H1 (cell line): ENCODE data around the gene NIPAL4. TPM values are rescaled to one million over a fixed set of nuclear protein-coding genes. Genes with fewer than 3 reads are reported as not detected.
A peak's percentile ranks its signal among the peaks of the same experiment; 100 is the strongest.

Source experiments
- CTCF ChIA-PET: fragments of 300-600 bp; sonication (Branson Sonifier 250); formaldehyde crosslinking; loops from one replicate; lab custom pipeline; 2021; ENCODE audit not compliant: partially characterized antibody; lab: Charles Lee
- POLR2A ChIA-PET: fragments of 300-600 bp; sonication (Branson Sonifier 250); formaldehyde crosslinking; loops from one replicate; lab custom pipeline; 2021; ENCODE audit warnings: inconsistent platforms; ENCODE audit not compliant: partially characterized antibody; lab: Charles Lee
- DNase-seq, 2 experiments: peaks; one replicate each; pipeline versions ENCODE4 v3.0.0 to v3.0.0-alpha.2; 2010 to 2022; ENCODE audit warnings: low spot score in 2 of 2, low read depth in 1 of 2, mixed read lengths in 1 of 2
- FAIRE-seq: peaks from 2 replicates; lab custom pipeline; 2011; peaks lifted over from hg19 to GRCh38; lab: Jason Lieb, UNC
- H2AFZ ChIP-seq: 2 replicates; pipeline ENCODE4 v1.8.1; 2012; ENCODE audit warnings: low read length, inconsistent platforms
- H2AK5ac ChIP-seq: 2 replicates; pipeline ENCODE4 v1.6.1; 2013; ENCODE audit warnings: low read depth, low read length
- H2BK120ac ChIP-seq: replicated peaks from 2 replicates; pipeline ENCODE3; 2013; ENCODE audit warnings: low read depth, low read length, inconsistent platforms
- H2BK12ac ChIP-seq: 2 replicates; pipeline ENCODE4 v1.6.1; 2013; ENCODE audit warnings: low read depth, low read length
- H2BK15ac ChIP-seq: 2 replicates; pipeline ENCODE4 v1.6.1; 2013; ENCODE audit warnings: low read length
- H2BK20ac ChIP-seq: 2 replicates; pipeline ENCODE4 v1.6.1; 2013; ENCODE audit warnings: low read length
- H2BK5ac ChIP-seq: 2 replicates; pipeline ENCODE4 v1.6.1; 2013; ENCODE audit warnings: low read depth, low read length
- H3K14ac ChIP-seq: 2 replicates; pipeline ENCODE4 v1.6.1; 2013; ENCODE audit warnings: inconsistent platforms; ENCODE audit not compliant: insufficient read length
- H3K18ac ChIP-seq: 2 replicates; pipeline ENCODE4 v1.6.1; 2013; ENCODE audit warnings: low read length; ENCODE audit errors: extremely low read depth
- H3K23ac ChIP-seq: 2 replicates; pipeline ENCODE4 v1.6.1; 2013; ENCODE audit warnings: inconsistent platforms; ENCODE audit not compliant: insufficient read length
- H3K23me2 ChIP-seq: 2 replicates; pipeline ENCODE4 v1.6.1; 2013; ENCODE audit warnings: low read depth, low read length
- H3K27ac ChIP-seq: 2 replicates; pipeline ENCODE4 v1.6.1; 2011; ENCODE audit warnings: low read depth, low read length, inconsistent platforms
- H3K27me3 ChIP-seq, 4 experiments: replicated peaks in 1 of 4; 1 replicate in 1 of 4; 2 replicates in 3 of 4; pipeline versions ENCODE4 v1.6.1 to v1.8.1; 2011 to 2013; ENCODE audit warnings: low read length in 3 of 4, mild to moderate bottlenecking in 3 of 4, inconsistent platforms in 2 of 4, mixed read lengths in 2 of 4, moderate library complexity in 1 of 4; ENCODE audit not compliant: control insufficient read depth in 3 of 4, insufficient read depth in 3 of 4; ENCODE audit errors: extremely low read depth in 1 of 4
- H3K36me3 ChIP-seq, 4 experiments: 2 replicates each; pipeline versions ENCODE4 v1.6.1 to v1.8.1; 2011 to 2013; ENCODE audit warnings: mild to moderate bottlenecking in 4 of 4, low read length in 3 of 4, moderate library complexity in 2 of 4, control low read depth in 1 of 4, inconsistent platforms in 1 of 4; ENCODE audit not compliant: insufficient read depth in 4 of 4, control insufficient read depth in 2 of 4
- H3K4ac ChIP-seq: replicated peaks from 2 replicates; pipeline ENCODE3; 2013; ENCODE audit warnings: low read length, low read depth, mixed read lengths, inconsistent platforms; ENCODE audit not compliant: insufficient read length
- H3K4me1 ChIP-seq, 4 experiments: replicated peaks in 1 of 4; 1 replicate in 1 of 4; 2 replicates in 3 of 4; pipeline versions ENCODE4 v1.6.1 to v1.8.1; 2011 to 2013; ENCODE audit warnings: low read length in 3 of 4, inconsistent platforms in 2 of 4, mixed read lengths in 1 of 4; ENCODE audit not compliant: insufficient read depth in 4 of 4, control insufficient read depth in 3 of 4
- H3K4me2 ChIP-seq, 2 experiments: 2 replicates each; pipeline versions ENCODE4 v1.6.1 to v1.8.1; 2011 to 2013; ENCODE audit warnings: low read depth in 2 of 2, low read length in 2 of 2, control low read depth in 1 of 2, inconsistent platforms in 1 of 2, mild to moderate bottlenecking in 1 of 2; ENCODE audit not compliant: insufficient read depth in 1 of 2
- H3K4me3 ChIP-seq, 4 experiments: fragments of 200-600, 300-600 bp in 1 of 4; sonication (generic), shearing (Covaris generic), sonication (Bioruptor Twin) in 1 of 4; 2 replicates each; pipeline versions ENCODE4 v1.5.1 to v1.8.1; 2011 to 2016; ENCODE audit warnings: low read length in 4 of 4, low read depth in 3 of 4, control low read depth in 2 of 4, inconsistent platforms in 2 of 4, mild to moderate bottlenecking in 2 of 4, mixed read lengths in 1 of 4, moderate library complexity in 1 of 4; ENCODE audit not compliant: insufficient read depth in 2 of 4; ENCODE audit errors: extremely low read depth in 1 of 4
- H3K56ac ChIP-seq: replicated peaks from 2 replicates; pipeline ENCODE3; 2013; ENCODE audit warnings: low read depth, mild to moderate bottlenecking, mixed read lengths, low read length, inconsistent platforms; ENCODE audit not compliant: insufficient read length
- H3K79me1 ChIP-seq: 2 replicates; pipeline ENCODE4 v1.6.1; 2013; ENCODE audit warnings: low read depth, low read length, control low read depth
- H3K79me2 ChIP-seq, 2 experiments: 2 replicates each; pipeline versions ENCODE4 v1.6.1 to v1.8.1; 2012 to 2013; ENCODE audit warnings: low read length in 2 of 2, mild to moderate bottlenecking in 2 of 2, inconsistent platforms in 1 of 2; ENCODE audit not compliant: insufficient read depth in 2 of 2, control insufficient read depth in 1 of 2
- H3K9ac ChIP-seq, 4 experiments: replicated peaks in 1 of 4; 1 replicate in 1 of 4; 2 replicates in 3 of 4; pipeline versions ENCODE4 v1.6.1 to v1.8.1; 2011 to 2013; ENCODE audit warnings: low read depth in 3 of 4, low read length in 3 of 4, control low read depth in 2 of 4, mild to moderate bottlenecking in 2 of 4, moderate library complexity in 2 of 4, inconsistent platforms in 1 of 4; ENCODE audit errors: extremely low read depth in 1 of 4
- H3K9me3 ChIP-seq, 2 experiments: 2 replicates each; pipeline versions ENCODE4 v1.6.1 to v1.8.1; 2012 to 2013; ENCODE audit warnings: mild to moderate bottlenecking in 2 of 2, moderate library complexity in 2 of 2, control low read depth in 1 of 2, inconsistent platforms in 1 of 2, low read depth in 1 of 2, low read length in 1 of 2, mixed read lengths in 1 of 2; ENCODE audit not compliant: insufficient read depth in 2 of 2
- H4K20me1 ChIP-seq, 2 experiments: replicated peaks in 1 of 2; 2 replicates each; pipeline versions ENCODE3 to v1.8.1; 2011 to 2013; ENCODE audit warnings: inconsistent platforms in 2 of 2, low read length in 2 of 2, mild to moderate bottlenecking in 1 of 2; ENCODE audit not compliant: insufficient read depth in 2 of 2, control insufficient read depth in 1 of 2
- H4K5ac ChIP-seq: 2 replicates; pipeline ENCODE4 v1.6.1; 2013; ENCODE audit warnings: low read length, low read depth, mixed read lengths, inconsistent platforms; ENCODE audit not compliant: insufficient read length
- H4K8ac ChIP-seq: 2 replicates; pipeline ENCODE4 v1.8.0; 2013; ENCODE audit warnings: mild to moderate bottlenecking, moderate library complexity, low read length, inconsistent platforms; ENCODE audit not compliant: insufficient read depth; ENCODE audit errors: extremely low read depth
- H4K91ac ChIP-seq: replicated peaks from 2 replicates; pipeline ENCODE3; 2013; ENCODE audit warnings: low read length, mixed read lengths, inconsistent platforms; ENCODE audit not compliant: insufficient read length
- BACH1 ChIP-seq: IDR thresholded peaks from 2 replicates; pipeline ENCODE4 v1.6.1; 2012; ENCODE audit warnings: low read length, improper control_type of control experiment
- CREB1 ChIP-seq: IDR thresholded peaks from 2 replicates; pipeline ENCODE4 v1.6.1; 2012; ENCODE audit warnings: inconsistent platforms
- FOSL1 ChIP-seq: IDR thresholded peaks from 2 replicates; pipeline ENCODE4 v1.6.1; 2011; ENCODE audit warnings: mild to moderate bottlenecking, low read depth, low read length, moderate library complexity; ENCODE audit not compliant: insufficient read depth
- GABPA ChIP-seq: IDR thresholded peaks from 2 replicates; pipeline ENCODE4 v1.6.1; 2011; ENCODE audit warnings: mild to moderate bottlenecking, low read length, moderate library complexity, borderline replicate concordance; ENCODE audit not compliant: insufficient read depth
- POU5F1 ChIP-seq: IDR thresholded peaks from 2 replicates; pipeline ENCODE4 v1.6.1; 2011; ENCODE audit warnings: low read depth, mild to moderate bottlenecking, low read length, moderate library complexity
- RBBP5 ChIP-seq: IDR thresholded peaks from 2 replicates; pipeline ENCODE4 v1.7.1; 2012; ENCODE audit warnings: low read depth, mild to moderate bottlenecking, inconsistent platforms, low read length, moderate library complexity, borderline replicate concordance
- SIN3A ChIP-seq, 2 experiments: IDR thresholded peaks in 1 of 2; conservative IDR thresholded peaks in 1 of 2; 2 replicates each; pipeline ENCODE4 v1.6.1; 2011 to 2012; ENCODE audit warnings: low read length in 2 of 2, improper control_type of control experiment in 1 of 2, low read depth in 1 of 2, mild to moderate bottlenecking in 1 of 2
- SIRT6 ChIP-seq: IDR thresholded peaks from one replicate; pipeline ENCODE4 v1.7.1; 2012; ENCODE audit warnings: low read length, inconsistent platforms
- SRF ChIP-seq: IDR thresholded peaks from 2 replicates; pipeline ENCODE4 v1.6.1; 2011; ENCODE audit warnings: mild to moderate bottlenecking, low read depth, low read length, moderate library complexity
- TAF7 ChIP-seq: optimal IDR thresholded peaks from 2 replicates; pipeline ENCODE3; 2011; ENCODE audit warnings: low read depth, mild to moderate bottlenecking, inconsistent platforms, low read length, moderate library complexity, borderline replicate concordance
- ZNF274 ChIP-seq: IDR thresholded peaks from 2 replicates; pipeline ENCODE4 v1.7.0; 2012; ENCODE audit warnings: low read length, borderline replicate concordance; ENCODE audit errors: extremely low read depth
- WGBS, 2 experiments: shearing (Covaris generic) in 1 of 2; methylation state at CpG; one replicate each; pipeline versions ENCODE4 v1.1.6 to v1.1.7; 2013 to 2015; ENCODE audit warnings: low lambda C conversion rate in 2 of 2, mixed read lengths in 2 of 2, inconsistent platforms in 1 of 2, low coverage in 1 of 2, missing lambda C conversion rate in 1 of 2; ENCODE audit not compliant: insufficient replicate concordance in 2 of 2, insufficient coverage in 1 of 2, insufficient read length in 1 of 2; ENCODE audit errors: extremely low coverage in 1 of 2, missing lambda C conversion rate in 1 of 2; 5-methylcytosine and 5-hydroxymethylcytosine counted together
- polyA plus RNA-seq, 7 experiments: library from polyadenylated mRNA; depleted of rRNA in 3 of 7; stranded (reverse) in 5 of 7; unstranded in 2 of 7; fragments of >200 nt in 5 of 7; fragments of 200-250 nt in 2 of 7; gene quantifications; 1 replicate in 5 of 7; 2 replicates in 1 of 7; 4 replicates in 1 of 7; pipeline versions ENCODE4 v1.2.1 to v1.2.3, GENCODE V29; 2011 to 2013; ENCODE audit warnings: missing spikeins in 2 of 7, mixed read lengths in 2 of 7
- total RNA-seq: library from RNA; stranded (reverse); fragmentation: NEBNext Ultra II Directional; extraction: Animal tissue kit (Norgen Biotek cat#: 25700); gene quantifications from 2 replicates; pipeline ENCODE4 v1.2.1, GENCODE V29; 2021
- TF ChIP-seq, protein P1 (sequence below): IDR thresholded peaks from 2 replicates; pipeline ENCODE4 v1.6.1; 2012; ENCODE audit warnings: inconsistent platforms
- TF ChIP-seq, protein P2 (sequence below): IDR thresholded peaks from 2 replicates; pipeline ENCODE4 v1.6.1; 2011; ENCODE audit warnings: low read depth, mild to moderate bottlenecking, low read length; ENCODE audit not compliant: insufficient read depth

NIPAL4 gene
- total and polyA plus RNA-seq, 2 of the 8 experiments (the other 6 are each of a cell fraction or from before 2014, with no cell fraction given): 0.09 to 0.20 TPM

DNA sequence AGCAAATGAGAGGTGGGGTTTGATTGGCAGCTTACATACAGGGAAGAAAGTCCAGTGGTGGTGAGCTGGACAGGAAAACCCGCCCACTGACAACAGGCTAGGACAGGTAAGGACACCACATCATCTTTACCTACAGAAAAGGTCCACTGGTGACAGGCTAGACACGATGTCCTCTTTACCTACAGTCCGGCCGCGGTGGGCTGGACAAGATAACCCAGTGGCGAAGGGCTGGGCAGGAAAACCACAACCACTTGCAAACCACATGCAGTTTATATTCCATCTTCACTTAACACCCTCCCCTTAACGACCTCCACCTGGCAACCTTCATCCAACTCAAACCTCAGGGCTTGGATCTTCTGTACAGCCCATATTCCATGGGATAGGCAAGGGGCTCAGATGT, 5.0 kb upstream of the NIPAL4 start:
- Histone ChIP-seq H3K18ac (no peak overlapping the region), H3K9me3 (no peaks in the 10 kb centered on the region), H2AFZ (no peak overlapping the region), H3K4me2 (no peak overlapping the region), H4K8ac (no peak overlapping the region), H3K14ac (no peak overlapping the region), H3K27me3 (peaks cover 2 to 9% (median 7%) of the 10 kb centered on the region in 4 experiments), H2BK15ac (no peak overlapping the region), H4K91ac (no peak overlapping the region), H4K5ac (no peak overlapping the region), H3K23me2 (peaks cover 3% of the 10 kb centered on the region; the same call in 1 of the 2 replicates), H3K23ac (no peak overlapping the region), H3K4me3 (no peak overlapping the region), H4K20me1 (no peaks in the 10 kb centered on the region), H3K9ac (no peak overlapping the region), H3K79me1 (no peaks in the 10 kb centered on the region), H2BK20ac (no peak overlapping the region), H3K79me2 (no peaks in the 10 kb centered on the region), H3K56ac (no peak overlapping the region), H2BK120ac (no peak overlapping the region), H2BK12ac (no peak overlapping the region), H2BK5ac (no peak overlapping the region), H3K36me3 (no peaks in the 10 kb centered on the region), H3K27ac (no peak overlapping the region), H3K4me1 (peaks cover 0 to 5% (median 3%) of the 10 kb centered on the region in 4 experiments; a peak in 5 of 7 replicates), H3K4ac (no peak overlapping the region), H2AK5ac (no peak overlapping the region)
- POLR2A ChIA-PET: no interaction called here
- no peak for FAIRE-seq
- CTCF ChIA-PET: interaction anchor here (0.7 to 10.0 kb wide), 7 partner anchors 8 to 288 kb away, joined by 3 to 112 read pairs (median 4); no protein-coding TSS in a partner anchor
- DNase-seq: peak in 1 of 2 experiments; percentile 28
- 92% methylated on average over 7 of the region's 7 CpGs; no CpG with 5 or more reads in 1 of the 2 experiments for WGBS, 2 experiments
- no peak for TF ChIP-seq BACH1
- TF ChIP-seq, protein P1, sequence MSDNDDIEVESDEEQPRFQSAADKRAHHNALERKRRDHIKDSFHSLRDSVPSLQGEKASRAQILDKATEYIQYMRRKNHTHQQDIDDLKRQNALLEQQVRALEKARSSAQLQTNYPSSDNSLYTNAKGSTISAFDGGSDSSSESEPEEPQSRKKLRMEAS: no peak
- no peak for TF ChIP-seq FOSL1
- no peak for TF ChIP-seq GABPA
- TF ChIP-seq, protein P2, sequence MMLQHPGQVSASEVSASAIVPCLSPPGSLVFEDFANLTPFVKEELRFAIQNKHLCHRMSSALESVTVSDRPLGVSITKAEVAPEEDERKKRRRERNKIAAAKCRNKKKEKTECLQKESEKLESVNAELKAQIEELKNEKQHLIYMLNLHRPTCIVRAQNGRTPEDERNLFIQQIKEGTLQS: no peak
- TF ChIP-seq SIN3A (conservative IDR thresholded peaks at IDR 0.05 in 1 of 2, IDR thresholded peaks at IDR 0.05 in 1 of 2; ENCODE audit: low read depth in 1 of 2, low read length in 2 of 2): no peak
- TF ChIP-seq TAF7: no peak
- TF ChIP-seq SRF: no peak
- no peak for TF ChIP-seq ZNF274
- TF ChIP-seq RBBP5: no peak
- no peak for TF ChIP-seq SIRT6
- no peak for TF ChIP-seq POU5F1
- no peak for TF ChIP-seq CREB1
